Measurements from ENCODE around the gene CYP3A5.
"Not testable (repeated sequence)": the region's sequence is repeated elsewhere in the genome, so short reads cannot be mapped to it uniquely, and the experiment has no call there.

The CYP3A5 gene

DNA sequence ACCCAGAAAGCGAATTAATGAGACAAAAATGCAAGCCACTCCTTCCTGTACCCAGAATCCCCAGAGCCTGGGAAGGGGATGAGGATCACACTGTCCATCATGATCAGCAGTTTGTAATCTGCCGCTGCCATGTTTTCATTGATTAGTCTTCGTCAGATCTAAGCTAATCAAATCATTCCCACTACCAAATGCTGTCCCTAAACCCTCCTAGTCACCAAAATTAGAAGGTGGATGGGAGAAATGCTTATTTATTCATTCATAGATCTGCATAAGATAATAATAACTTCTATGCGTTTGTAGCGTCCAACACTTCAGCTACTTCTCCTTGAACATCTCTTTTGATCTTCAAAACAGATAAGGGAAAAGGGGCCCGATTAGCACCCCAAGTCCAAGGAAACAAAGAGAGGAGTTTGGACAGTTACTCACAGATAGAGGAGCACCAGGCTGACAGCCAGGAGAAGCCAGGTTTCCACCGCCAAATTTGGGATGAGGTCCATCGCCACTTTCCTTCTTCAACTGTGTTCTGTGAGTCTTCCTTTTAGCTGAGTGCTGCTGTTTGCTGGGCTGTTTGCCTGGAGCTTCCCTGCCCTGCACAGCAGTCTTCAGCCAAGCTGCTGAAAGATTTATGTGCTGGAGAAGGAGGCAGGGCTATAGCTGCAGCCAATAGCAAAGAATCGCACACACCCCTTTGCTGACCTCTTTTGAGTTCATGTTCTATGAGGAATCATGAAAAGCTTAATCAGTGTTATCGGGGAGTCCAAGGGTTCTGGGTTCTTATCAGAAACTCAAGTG lies at the start of gene CYP3A5:
Gene CYP3A5, minus strand, starts transcription at position 597 of the 792 bp plus-strand sequence. Its CDS starts 100 bp downstream, at position 497.
- Histone ChIP-seq H3K9ac (ENCODE audit: low read length) (no peak within 1 kb of the TSS), H3K4me1 (ENCODE audit: insufficient read depth, low read length, severe bottlenecking) (no peaks in the 10 kb centered on the region), H3K27me3 (ENCODE audit: insufficient read depth, low read length) (no peaks in the 10 kb centered on the region), H4K20me1 (ENCODE audit: insufficient read depth, low read length) (no peaks in the 10 kb centered on the region), H3K4me2 (ENCODE audit: low read length) (no peak within 1 kb of the TSS), H3F3A (ENCODE audit: insufficient read depth, low read length) (no peaks in the 10 kb centered on the region), H3K36me3 (ENCODE audit: insufficient read depth, low read length) (no peaks in the 10 kb centered on the region; the same call in 1 of the 2 replicates), H2AFZ (ENCODE audit: low read length) (no peak within 1 kb of the TSS), H3K4me3 (ENCODE audit: low read depth, low read length, poor library complexity, severe bottlenecking) (no peak within 1 kb of the TSS), H3K9me3 (ENCODE audit: low read length) (no peaks in the 10 kb centered on the region), H3K9me2 (ENCODE audit: low read depth, low read length) (no peaks in the 10 kb centered on the region), H3K79me2 (ENCODE audit: insufficient read depth, low read length) (no peaks in the 10 kb centered on the region), H3K27ac (ENCODE audit: low read depth, low read length, poor library complexity, severe bottlenecking) (no peak within 1 kb of the TSS)
- TF ChIP-seq CTCF (IDR thresholded peaks at IDR 0.05; ENCODE audit: low read length) (no peak), EZH2 (IDR thresholded peaks at IDR 0.05; ENCODE audit: borderline replicate concordance, low read length) (no peak)

DNA sequence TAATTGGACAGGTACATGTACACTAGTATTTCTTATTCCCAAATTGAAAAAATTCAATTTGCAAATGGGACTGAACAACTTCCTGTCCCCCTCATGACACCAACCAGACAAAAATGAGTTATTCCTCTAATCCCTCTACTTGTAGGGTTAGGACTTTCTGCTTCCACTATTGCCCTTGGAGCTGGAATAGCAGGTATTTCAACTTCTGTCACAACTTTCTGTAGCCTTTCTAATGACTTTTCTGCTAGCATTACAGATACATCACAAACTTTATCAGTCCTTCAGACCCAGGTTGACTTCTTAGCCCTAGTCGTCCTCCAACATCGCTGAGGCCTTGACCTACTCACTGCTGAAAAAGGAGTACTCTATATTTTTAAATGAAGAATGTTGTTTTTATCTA lies 48.8 kb upstream of the CYP3A5 start:
- Histone ChIP-seq H2AFZ (ENCODE audit: low read length) (no peak overlapping the region), H4K20me1 (ENCODE audit: insufficient read depth, low read length) (no peaks in the 10 kb centered on the region), H3K27me3 (ENCODE audit: insufficient read depth, low read length) (no peaks in the 10 kb centered on the region), H3F3A (ENCODE audit: insufficient read depth, low read length) (no peaks in the 10 kb centered on the region), H3K9ac (ENCODE audit: low read length) (no peak overlapping the region), H3K9me2 (ENCODE audit: low read depth, low read length) (no peaks in the 10 kb centered on the region), H3K36me3 (ENCODE audit: insufficient read depth, low read length) (no peaks in the 10 kb centered on the region), H3K27ac (ENCODE audit: low read depth, low read length, poor library complexity, severe bottlenecking) (no peak overlapping the region), H3K4me3 (ENCODE audit: low read depth, low read length, poor library complexity, severe bottlenecking) (no peak overlapping the region), H3K4me2 (ENCODE audit: low read length) (no peak overlapping the region), H3K4me1 (ENCODE audit: insufficient read depth, low read length, severe bottlenecking) (no peaks in the 10 kb centered on the region), H3K79me2 (ENCODE audit: insufficient read depth, low read length) (no peaks in the 10 kb centered on the region), H3K9me3 (ENCODE audit: low read length) (no peaks in the 10 kb centered on the region)
- no peak for TF ChIP-seq EZH2 (IDR thresholded peaks at IDR 0.05; ENCODE audit: borderline replicate concordance, low read length)
- TF ChIP-seq CTCF (IDR thresholded peaks at IDR 0.05; ENCODE audit: low read length): no peak

GRCh38 chr7:99723201-99723600 lies 43.4 kb upstream of the CYP3A5 start:
- not testable (repeated sequence) for H3K9me2 ChIP-seq (ENCODE audit: low read depth, low read length); H3K27me3 ChIP-seq (ENCODE audit: insufficient read depth, low read length); H2AFZ ChIP-seq (ENCODE audit: low read length); H3K27ac ChIP-seq (ENCODE audit: low read depth, low read length, poor library complexity, severe bottlenecking); H3K9ac ChIP-seq (ENCODE audit: low read length); H3K79me2 ChIP-seq (ENCODE audit: insufficient read depth, low read length); H3K36me3 ChIP-seq (ENCODE audit: insufficient read depth, low read length); H3K9me3 ChIP-seq (ENCODE audit: low read length); H3K4me2 ChIP-seq (ENCODE audit: low read length); H3K4me1 ChIP-seq (ENCODE audit: insufficient read depth, low read length, severe bottlenecking); H4K20me1 ChIP-seq (ENCODE audit: insufficient read depth, low read length); H3F3A ChIP-seq (ENCODE audit: insufficient read depth, low read length); H3K4me3 ChIP-seq (ENCODE audit: low read depth, low read length, poor library complexity, severe bottlenecking)

Measured in OCI-LY1 (cell line).